WERI-Rb-1 (cell line): ENCODE data around the gene ACOT7.
A peak's percentile ranks its signal among the peaks of the same experiment; 100 is the strongest.

ENCODE experiments used
- DNase-seq: peaks from one replicate; pipeline ENCODE4 v3.0.0-alpha.2; 2020
- H3K27ac ChIP-seq: fragments of 250-450 bp; sonication (Bioruptor Pico); 2 replicates; pipeline ENCODE4 v1.5.1; 2020; ENCODE audit warnings: mild to moderate bottlenecking, moderate library complexity
- H3K27me3 ChIP-seq: fragments of 250-450 bp; sonication (Bioruptor Pico); 2 replicates; pipeline ENCODE4 v1.5.1; 2021; ENCODE audit warnings: mild to moderate bottlenecking, low read depth, moderate library complexity; ENCODE audit not compliant: insufficient read depth, severe bottlenecking
- H3K36me3 ChIP-seq: fragments of 250-450 bp; sonication (Bioruptor Pico); 2 replicates; pipeline ENCODE4 v1.5.1; 2020; ENCODE audit warnings: mild to moderate bottlenecking, moderate library complexity
- H3K4me3 ChIP-seq: 2 replicates; pipeline ENCODE4 v1.5.1; 2011; ENCODE audit warnings: low read depth, mild to moderate bottlenecking, control low read depth, low read length
- H3K9me3 ChIP-seq: fragments of 250-450 bp; sonication (Bioruptor Pico); 2 replicates; pipeline ENCODE4 v1.5.1; 2021; ENCODE audit warnings: mild to moderate bottlenecking, moderate library complexity; ENCODE audit not compliant: severe bottlenecking
- TF ChIP-seq, protein P1 (sequence below): IDR thresholded peaks from 2 replicates; pipeline ENCODE4 v1.5.1; 2011; ENCODE audit warnings: low read depth, mild to moderate bottlenecking, control low read depth, inconsistent platforms, low read length

The ACOT7 gene

GRCh38 chr1:6239213-6239752, 154.3 kb downstream of the ACOT7 start:
- H3K27ac ChIP-seq: no peak overlapping the region
- H3K4me3 ChIP-seq: no peak overlapping the region
- DNase-seq: no peak
- TF ChIP-seq, protein P1, sequence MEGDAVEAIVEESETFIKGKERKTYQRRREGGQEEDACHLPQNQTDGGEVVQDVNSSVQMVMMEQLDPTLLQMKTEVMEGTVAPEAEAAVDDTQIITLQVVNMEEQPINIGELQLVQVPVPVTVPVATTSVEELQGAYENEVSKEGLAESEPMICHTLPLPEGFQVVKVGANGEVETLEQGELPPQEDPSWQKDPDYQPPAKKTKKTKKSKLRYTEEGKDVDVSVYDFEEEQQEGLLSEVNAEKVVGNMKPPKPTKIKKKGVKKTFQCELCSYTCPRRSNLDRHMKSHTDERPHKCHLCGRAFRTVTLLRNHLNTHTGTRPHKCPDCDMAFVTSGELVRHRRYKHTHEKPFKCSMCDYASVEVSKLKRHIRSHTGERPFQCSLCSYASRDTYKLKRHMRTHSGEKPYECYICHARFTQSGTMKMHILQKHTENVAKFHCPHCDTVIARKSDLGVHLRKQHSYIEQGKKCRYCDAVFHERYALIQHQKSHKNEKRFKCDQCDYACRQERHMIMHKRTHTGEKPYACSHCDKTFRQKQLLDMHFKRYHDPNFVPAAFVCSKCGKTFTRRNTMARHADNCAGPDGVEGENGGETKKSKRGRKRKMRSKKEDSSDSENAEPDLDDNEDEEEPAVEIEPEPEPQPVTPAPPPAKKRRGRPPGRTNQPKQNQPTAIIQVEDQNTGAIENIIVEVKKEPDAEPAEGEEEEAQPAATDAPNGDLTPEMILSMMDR: no peak
- no peaks in the 10 kb centered on the region for H3K27me3 ChIP-seq
- peaks cover 4% of the 10 kb centered on the region for H3K9me3 ChIP-seq
- peaks cover 4% of the 10 kb centered on the region for H3K36me3 ChIP-seq

DNA sequence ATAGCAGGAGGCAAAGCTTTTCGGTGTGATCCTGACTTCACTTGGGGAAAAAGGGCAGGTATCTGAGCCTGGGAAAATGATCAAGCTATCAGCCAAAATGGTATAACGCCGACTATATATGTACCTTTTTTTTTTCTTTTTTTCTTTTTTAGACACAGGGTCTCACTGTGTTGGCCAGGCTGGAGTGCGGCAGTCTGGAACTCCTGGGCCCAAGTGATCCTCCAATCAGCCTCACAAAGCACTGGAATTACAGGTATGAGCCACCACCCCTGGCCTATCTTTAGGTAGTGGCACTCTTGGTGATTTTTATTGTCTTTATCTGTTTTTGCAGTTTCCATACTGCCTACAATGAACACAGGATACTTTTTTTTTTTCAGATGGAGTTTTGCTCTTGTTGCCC, 156.5 kb downstream of the ACOT7 start:
- peaks cover 26% of the 10 kb centered on the region for H3K36me3 ChIP-seq
- H3K9me3 ChIP-seq: peaks cover 4% of the 10 kb centered on the region
- DNase-seq: no peak
- no peak overlapping the region for H3K4me3 ChIP-seq
- no peaks in the 10 kb centered on the region for H3K27me3 ChIP-seq
- no peak overlapping the region for H3K27ac ChIP-seq
- TF ChIP-seq, protein P1: no peak

GRCh38 chr1:6235296-6235677, 158.3 kb downstream of the ACOT7 start:
- Histone ChIP-seq H3K27ac (peak overlapping the region; percentile 83), H3K4me3 (peak overlapping the region; percentile 85), H3K9me3 (peaks cover 4% of the 10 kb centered on the region), H3K27me3 (no peaks in the 10 kb centered on the region), H3K36me3 (peaks cover 44% of the 10 kb centered on the region)
- DNase-seq: no peak
- TF ChIP-seq, protein P1: no peak

DNA sequence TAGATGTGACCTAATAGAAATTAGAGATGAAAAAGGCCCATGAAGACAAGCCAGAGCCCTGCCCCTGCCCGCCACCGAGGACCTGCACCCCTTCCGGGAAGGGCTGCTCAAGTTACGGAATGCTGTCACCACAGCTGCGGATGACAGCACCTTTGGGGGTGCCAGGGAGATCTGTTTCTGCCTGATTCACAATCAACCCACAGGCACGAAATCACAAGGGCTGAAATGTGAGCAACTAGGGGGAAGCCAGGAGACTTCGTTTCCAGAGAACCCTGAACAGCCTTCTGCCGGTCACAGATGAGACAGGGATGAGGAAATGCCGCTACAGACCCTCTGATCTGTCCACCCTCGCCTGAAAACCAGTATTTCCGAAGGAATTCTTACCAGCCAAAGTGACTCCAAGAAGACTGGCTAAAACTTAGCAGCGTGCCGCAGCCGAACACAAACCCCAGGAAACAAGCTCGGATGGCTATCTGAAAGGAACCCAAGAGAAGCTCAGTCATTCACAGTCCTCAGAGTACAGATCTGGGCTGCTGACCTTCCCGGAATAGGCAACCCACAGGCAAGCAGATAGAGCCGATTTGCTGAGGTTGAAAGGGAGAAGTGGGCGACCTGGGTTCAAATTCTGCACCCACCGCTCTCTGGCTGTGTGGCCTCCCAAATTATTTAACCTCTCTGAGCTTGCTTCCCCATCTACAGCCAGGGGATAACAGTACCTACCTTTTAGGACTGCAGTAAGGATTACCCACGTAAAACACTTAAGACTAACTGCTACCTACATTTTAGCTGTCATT, 158.9 kb downstream of the ACOT7 start:
- DNase-seq: no peak
- no peaks in the 10 kb centered on the region for H3K27me3 ChIP-seq
- H3K36me3 ChIP-seq: peaks cover 50% of the 10 kb centered on the region
- TF ChIP-seq, protein P1: no peak
- H3K4me3 ChIP-seq: peak overlapping the region; percentile 85
- peaks cover 4% of the 10 kb centered on the region for H3K9me3 ChIP-seq
- H3K27ac ChIP-seq: peak overlapping the region; percentile 83

DNA sequence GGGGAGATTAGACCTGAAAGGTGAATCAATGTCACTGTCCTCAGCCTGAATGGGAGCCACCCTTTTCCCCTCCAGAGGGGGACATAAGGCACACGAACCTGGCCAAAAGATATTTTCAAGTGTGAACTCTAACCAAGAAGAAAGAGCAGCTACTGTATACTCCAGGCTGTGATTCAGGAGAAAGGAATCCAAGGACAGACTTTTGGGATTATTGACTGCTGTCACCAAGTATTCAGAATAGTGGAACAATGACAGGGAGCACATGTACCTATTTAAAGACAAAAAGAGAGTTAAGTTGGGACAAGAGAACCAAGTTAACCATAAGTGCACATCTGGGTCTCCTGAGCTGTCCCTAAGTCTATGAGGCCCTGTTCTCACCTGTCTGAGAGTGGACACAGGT, 160.2 kb downstream of the ACOT7 start:
- Histone ChIP-seq H3K27me3 (no peaks in the 10 kb centered on the region), H3K4me3 (no peak overlapping the region), H3K27ac (peak overlapping the region; percentile 57), H3K36me3 (peaks cover 61% of the 10 kb centered on the region), H3K9me3 (peaks cover 4% of the 10 kb centered on the region)
- DNase-seq: no peak
- TF ChIP-seq, protein P1: no peak
